Fibroblast of pulmonary artery (primary cell): ENCODE measurements around the gene STOX1.
"Not testable (repeated sequence)": the region's sequence is repeated elsewhere in the genome, so short reads cannot be mapped to it uniquely, and the experiment has no call there.

Experiments
- DNase-seq: peaks from one replicate; pipeline ENCODE4 v3.0.0-alpha.2; 2010; ENCODE audit warnings: low read depth
- H3K4me3 ChIP-seq: replicated peaks from 2 replicates; pipeline ENCODE4 v1.5.1; 2011; ENCODE audit warnings: low read depth, mild to moderate bottlenecking, control low read depth, low read length, moderate library complexity
- CTCF ChIP-seq: IDR thresholded peaks from 2 replicates; pipeline ENCODE4 v1.5.1; 2011; ENCODE audit warnings: mild to moderate bottlenecking, control low read depth, low read length, inconsistent platforms; ENCODE audit errors: missing control alignments

STOX1 gene

GRCh38 chr10:68812420-68812819, 14.9 kb upstream of the STOX1 start:
- TF ChIP-seq CTCF: no peak

GRCh38 chr10:68813559-68813958, 13.8 kb upstream of the STOX1 start:
- H3K4me3 ChIP-seq: no peak overlapping the region
- no peak for DNase-seq
- TF ChIP-seq CTCF: no peak

More at GRCh38 chr10:68812420-68812819, 14.9 kb upstream of the STOX1 start:
- DNase-seq: no peak
- H3K4me3 ChIP-seq: no peak overlapping the region

GRCh38 chr10:68816796-68817412, 10.4 kb upstream of the STOX1 start:
- H3K4me3 ChIP-seq: no peak overlapping the region
- TF ChIP-seq CTCF: no peak
- DNase-seq: no peak

- H3K4me3 ChIP-seq, DNase-seq: not testable (repeated sequence)
These were observed 7.0 kb upstream of the STOX1 start for GRCh38 chr10:68820359-68820758.

- DNase-seq, H3K4me3 ChIP-seq: not testable (repeated sequence)
These were observed 4.7 kb upstream of the STOX1 start for GRCh38 chr10:68822626-68823025.

- not testable (repeated sequence) for DNase-seq, H3K4me3 ChIP-seq
These were observed 245 bp downstream of the STOX1 start for GRCh38 chr10:68827592-68827959.

- not testable (repeated sequence) for DNase-seq
- peak overlapping the region; percentile 14 for H3K4me3 ChIP-seq
These were observed 811 bp downstream of the STOX1 start for GRCh38 chr10:68828083-68828601.

GRCh38 chr10:68828833-68829232, 1.5 kb downstream of the STOX1 start:
- no peak for TF ChIP-seq CTCF
- H3K4me3 ChIP-seq: no peak overlapping the region
- no peak for DNase-seq

GRCh38 chr10:68829521-68829920, 2.2 kb downstream of the STOX1 start:
- H3K4me3 ChIP-seq: no peak overlapping the region
- TF ChIP-seq CTCF: no peak
- DNase-seq: no peak
